Activated CD4-positive, alpha-beta T cell treated with anti-CD3 and anti-CD28 coated beads, Interleukin-2, amount 50 U/mL, for 1 hour (primary cell): ENCODE measurements around the gene ZCCHC24.
"Not testable (repeated sequence)": the region's sequence is repeated elsewhere in the genome, so short reads cannot be mapped to it uniquely, and the experiment has no call there.

Experiments used
- DNase-seq: peaks from one replicate; pipeline ENCODE4 v3.0.0-alpha.2; 2020

Gene ZCCHC24

GRCh38 chr10:79472449-79472848 is 27.0 kb upstream of the ZCCHC24 start:
- no peak for DNase-seq

GRCh38 chr10:79471776-79472175 is 26.4 kb upstream of the ZCCHC24 start:
- DNase-seq: no peak

GRCh38 chr10:79470096-79470495 is 24.7 kb upstream of the ZCCHC24 start:
- no peak for DNase-seq

- DNase-seq: no peak
Measured at GRCh38 chr10:79468841-79469585, 23.6 kb upstream of the ZCCHC24 start.

GRCh38 chr10:79468015-79468560 is 22.7 kb upstream of the ZCCHC24 start:
- DNase-seq: no peak

- no peak for DNase-seq
Measured at GRCh38 chr10:79465341-79465740, 19.9 kb upstream of the ZCCHC24 start.

GRCh38 chr10:79463578-79464496 is 18.4 kb upstream of the ZCCHC24 start:
- DNase-seq: no peak

GRCh38 chr10:79460687-79461086 is 15.3 kb upstream of the ZCCHC24 start:
- DNase-seq: no peak

GRCh38 chr10:79459243-79459642 is 13.8 kb upstream of the ZCCHC24 start:
- DNase-seq: no peak

- no peak for DNase-seq
Measured at GRCh38 chr10:79458483-79458882, 13.1 kb upstream of the ZCCHC24 start.

- no peak for DNase-seq
Measured at GRCh38 chr10:79457256-79457785, 11.9 kb upstream of the ZCCHC24 start.

GRCh38 chr10:79454259-79454658 is 8.8 kb upstream of the ZCCHC24 start:
- DNase-seq: no peak

- DNase-seq: no peak
Measured at GRCh38 chr10:79453392-79453791, 8.0 kb upstream of the ZCCHC24 start.

- DNase-seq: no peak
Measured at GRCh38 chr10:79452174-79452611, 6.8 kb upstream of the ZCCHC24 start.

GRCh38 chr10:79451046-79451699 is 5.7 kb upstream of the ZCCHC24 start:
- DNase-seq: no peak

GRCh38 chr10:79449181-79450146 is 4.0 kb upstream of the ZCCHC24 start:
- no peak for DNase-seq

- DNase-seq: no peak
Measured at GRCh38 chr10:79448732-79449049, 3.3 kb upstream of the ZCCHC24 start.

GRCh38 chr10:79447911-79448731 is 2.7 kb upstream of the ZCCHC24 start:
- DNase-seq: no peak

GRCh38 chr10:79447249-79447648 is 1.8 kb upstream of the ZCCHC24 start:
- DNase-seq: not testable (repeated sequence)

GRCh38 chr10:79446758-79447084 is 1.3 kb upstream of the ZCCHC24 start:
- DNase-seq: no peak
